ENCODE data around the gene PALM3.
"Not testable (repeated sequence)": the region's sequence is repeated elsewhere in the genome, so short reads cannot be mapped to it uniquely, and the experiment has no call there.

PALM3 gene

GRCh38 chr19:14028901-14029300, 33.0 kb downstream of the PALM3 start:
- DNase-seq: no peak
- Histone ChIP-seq H3K27ac (ENCODE audit: low read depth, low read length) (no peak overlapping the region), H3K18ac (ENCODE audit: low read length) (no peak overlapping the region), H2BK5ac (ENCODE audit: low read length) (no peak overlapping the region), H3K4ac (ENCODE audit: low read depth, low read length) (no peak overlapping the region), H3K36me3 (ENCODE audit: control insufficient read depth, insufficient read depth, low read length) (no peaks in the 10 kb centered on the region), H3K56ac (ENCODE audit: low read length) (no peak overlapping the region), H3K4me1 (ENCODE audit: control insufficient read depth, low read depth, low read length) (no peaks in the 10 kb centered on the region), H2BK120ac (ENCODE audit: low read depth, low read length) (no peak overlapping the region), H3K79me1 (ENCODE audit: low read length) (no peaks in the 10 kb centered on the region), H3K27me3 (ENCODE audit: insufficient read depth, low read length, poor library complexity) (no peaks in the 10 kb centered on the region), H3K4me2 (ENCODE audit: low read length) (no peak overlapping the region), H2AK5ac (ENCODE audit: low read length) (no peak overlapping the region), H3K4me3 (ENCODE audit: low read length) (no peak overlapping the region), H2BK15ac (replicated peaks; ENCODE audit: low read depth) (no peak overlapping the region), H3K79me2 (ENCODE audit: control insufficient read depth, insufficient read depth, low read length) (no peaks in the 10 kb centered on the region), H3K9ac (ENCODE audit: low read length) (no peak overlapping the region), H3K23ac (ENCODE audit: low read length) (no peak overlapping the region), H4K5ac (ENCODE audit: low read length) (no peak overlapping the region), H4K8ac (ENCODE audit: low read depth, low read length) (no peak overlapping the region)
- WGBS (ENCODE audit: extremely low coverage, insufficient coverage, low lambda C conversion rate): no CpG with 5 or more reads among the region's 4 CpGs

- Histone ChIP-seq H3K27ac (ENCODE audit: low read depth, low read length) (no peak within 1 kb of the TSS), H3K18ac (ENCODE audit: low read length) (no peak within 1 kb of the TSS), H3K23ac (ENCODE audit: low read length) (no peak within 1 kb of the TSS), H3K4me1 (ENCODE audit: control insufficient read depth, low read depth, low read length) (no peaks in the 10 kb centered on the region), H3K27me3 (ENCODE audit: insufficient read depth, low read length, poor library complexity) (no peaks in the 10 kb centered on the region), H3K4ac (ENCODE audit: low read depth, low read length) (no peak within 1 kb of the TSS), H2AK5ac (ENCODE audit: low read length) (no peak within 1 kb of the TSS), H3K79me1 (ENCODE audit: low read length) (no peaks in the 10 kb centered on the region), H3K4me3 (ENCODE audit: low read length) (no peak within 1 kb of the TSS), H2BK5ac (ENCODE audit: low read length) (no peak within 1 kb of the TSS), H4K8ac (ENCODE audit: low read depth, low read length) (no peak within 1 kb of the TSS), H4K5ac (ENCODE audit: low read length) (no peak within 1 kb of the TSS), H2BK15ac (replicated peaks; ENCODE audit: low read depth) (no peak within 1 kb of the TSS), H2BK120ac (ENCODE audit: low read depth, low read length) (no peak within 1 kb of the TSS), H3K36me3 (ENCODE audit: control insufficient read depth, insufficient read depth, low read length) (no peaks in the 10 kb centered on the region), H3K9ac (ENCODE audit: low read length) (no peak within 1 kb of the TSS), H3K79me2 (ENCODE audit: control insufficient read depth, insufficient read depth, low read length) (no peaks in the 10 kb centered on the region), H3K56ac (ENCODE audit: low read length) (no peak within 1 kb of the TSS), H3K4me2 (ENCODE audit: low read length) (no peak within 1 kb of the TSS)
- no CpG with 5 or more reads among the region's 24 CpGs for WGBS (ENCODE audit: extremely low coverage, insufficient coverage, low lambda C conversion rate)
- no peak for DNase-seq
Observed at GRCh38 chr19:14027856-14028450, 33.9 kb downstream of the PALM3 start, which contains the start of gene RLN3. Gene RLN3 (plus strand): TSS chr19:14028148. CDS start chr19:14028205, 57 bp downstream.

DNA sequence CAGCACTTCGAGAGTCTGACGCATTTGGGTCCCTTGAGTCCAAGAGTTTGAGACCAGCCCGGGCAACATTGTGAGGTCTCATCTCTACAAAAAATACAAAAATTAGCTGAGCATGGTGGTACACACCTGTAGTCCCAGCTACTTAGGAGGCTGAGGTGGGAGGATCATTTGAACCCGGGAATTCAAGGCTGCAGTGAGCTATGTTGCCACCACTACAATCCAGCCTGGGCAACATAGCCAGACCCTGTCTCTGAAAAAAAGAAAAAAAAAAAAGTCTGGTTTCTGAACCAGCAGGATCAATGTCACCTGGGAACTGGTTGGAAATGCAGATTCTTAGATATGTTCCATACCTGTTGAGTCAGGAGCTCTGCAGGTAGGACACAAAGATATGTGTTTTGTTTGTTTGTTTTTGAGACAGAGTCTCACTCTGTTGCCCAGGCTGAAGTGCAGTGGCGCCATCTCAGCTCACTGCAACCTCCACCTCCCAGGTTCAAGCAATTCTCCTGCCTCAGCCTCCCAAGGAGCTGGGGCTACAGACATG, 35.2 kb downstream of the PALM3 start:
- not testable (repeated sequence) for H3K79me1 ChIP-seq (ENCODE audit: low read length); H3K4me3 ChIP-seq (ENCODE audit: low read length); H2AK5ac ChIP-seq (ENCODE audit: low read length); H2BK5ac ChIP-seq (ENCODE audit: low read length); H3K27me3 ChIP-seq (ENCODE audit: insufficient read depth, low read length, poor library complexity); H3K4me2 ChIP-seq (ENCODE audit: low read length); H3K4me1 ChIP-seq (ENCODE audit: control insufficient read depth, low read depth, low read length); H3K23ac ChIP-seq (ENCODE audit: low read length); DNase-seq; H3K79me2 ChIP-seq (ENCODE audit: control insufficient read depth, insufficient read depth, low read length); H4K5ac ChIP-seq (ENCODE audit: low read length); H2BK15ac ChIP-seq (replicated peaks; ENCODE audit: low read depth); H3K36me3 ChIP-seq (ENCODE audit: control insufficient read depth, insufficient read depth, low read length); H3K4ac ChIP-seq (ENCODE audit: low read depth, low read length); H4K8ac ChIP-seq (ENCODE audit: low read depth, low read length); H3K9ac ChIP-seq (ENCODE audit: low read length); H3K56ac ChIP-seq (ENCODE audit: low read length); H3K27ac ChIP-seq (ENCODE audit: low read depth, low read length); H2BK120ac ChIP-seq (ENCODE audit: low read depth, low read length); H3K18ac ChIP-seq (ENCODE audit: low read length)
- no CpG with 5 or more reads among the region's 5 CpGs for WGBS (ENCODE audit: extremely low coverage, insufficient coverage, low lambda C conversion rate)

DNA sequence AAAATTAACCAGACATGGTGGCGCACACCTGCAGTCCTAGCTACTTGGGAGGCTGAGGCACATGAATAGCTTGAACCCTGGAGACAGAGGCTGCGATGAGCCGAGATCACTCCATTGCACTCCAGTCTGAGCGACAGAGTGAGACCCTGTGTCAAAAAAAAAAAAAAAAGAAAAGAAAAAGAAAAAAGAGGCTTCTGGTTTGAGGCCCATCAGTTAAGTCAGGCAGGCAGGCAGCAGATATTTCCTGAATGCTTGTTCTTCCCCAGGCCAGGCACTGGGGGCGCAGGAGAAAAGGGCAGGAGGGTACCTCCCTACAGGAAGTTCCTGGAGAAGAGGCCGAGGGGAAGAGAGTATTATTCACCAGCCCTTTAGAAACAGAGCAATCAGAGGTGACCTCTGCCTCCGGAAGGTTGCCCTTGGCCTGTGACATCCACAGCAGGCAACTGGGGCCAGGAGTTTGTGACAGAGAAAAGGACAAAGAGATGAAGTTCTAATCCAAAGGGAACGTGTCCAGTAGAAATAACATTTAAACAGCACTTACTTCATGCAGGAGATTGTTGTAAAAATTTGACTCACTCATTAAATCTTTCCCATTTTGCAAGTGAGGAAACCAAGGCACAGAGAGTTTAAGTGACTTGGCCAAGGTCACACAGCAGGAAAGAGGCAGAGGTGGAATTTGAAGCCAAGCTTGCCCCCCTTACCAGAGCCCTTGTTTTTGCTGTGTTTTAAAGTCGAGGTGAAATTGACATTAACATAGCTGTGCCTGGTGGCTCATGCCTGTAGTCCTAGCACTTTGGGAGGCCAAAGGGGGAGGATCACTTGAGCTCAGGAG, 38.3 kb downstream of the PALM3 start:
- H3K4me2 ChIP-seq (ENCODE audit: low read length): no peak overlapping the region
- H3K56ac ChIP-seq (ENCODE audit: low read length): peak overlapping the region; percentile 58
- no peak overlapping the region for H4K8ac ChIP-seq (ENCODE audit: low read depth, low read length)
- DNase-seq: peak; percentile 92
- no peaks in the 10 kb centered on the region for H3K79me1 ChIP-seq (ENCODE audit: low read length)
- no peak overlapping the region for H3K18ac ChIP-seq (ENCODE audit: low read length)
- H3K9ac ChIP-seq (ENCODE audit: low read length): no peak overlapping the region
- no peak overlapping the region for H3K23ac ChIP-seq (ENCODE audit: low read length)
- H2BK15ac ChIP-seq (replicated peaks; ENCODE audit: low read depth): no peak overlapping the region
- H3K27ac ChIP-seq (ENCODE audit: low read depth, low read length): no peak overlapping the region
- H3K4me3 ChIP-seq (ENCODE audit: low read length): no peak overlapping the region
- no peak overlapping the region for H2AK5ac ChIP-seq (ENCODE audit: low read length)
- H4K5ac ChIP-seq (ENCODE audit: low read length): no peak overlapping the region
- H3K27me3 ChIP-seq (ENCODE audit: insufficient read depth, low read length, poor library complexity): no peaks in the 10 kb centered on the region
- no peaks in the 10 kb centered on the region for H3K4me1 ChIP-seq (ENCODE audit: control insufficient read depth, low read depth, low read length)
- H3K79me2 ChIP-seq (ENCODE audit: control insufficient read depth, insufficient read depth, low read length): no peaks in the 10 kb centered on the region
- H2BK5ac ChIP-seq (ENCODE audit: low read length): no peak overlapping the region
- no peaks in the 10 kb centered on the region for H3K36me3 ChIP-seq (ENCODE audit: control insufficient read depth, insufficient read depth, low read length)
- H3K4ac ChIP-seq (ENCODE audit: low read depth, low read length): no peak overlapping the region
- no CpG with 5 or more reads among the region's 9 CpGs for WGBS (ENCODE audit: extremely low coverage, insufficient coverage, low lambda C conversion rate)
- no peak overlapping the region for H2BK120ac ChIP-seq (ENCODE audit: low read depth, low read length)

DNA sequence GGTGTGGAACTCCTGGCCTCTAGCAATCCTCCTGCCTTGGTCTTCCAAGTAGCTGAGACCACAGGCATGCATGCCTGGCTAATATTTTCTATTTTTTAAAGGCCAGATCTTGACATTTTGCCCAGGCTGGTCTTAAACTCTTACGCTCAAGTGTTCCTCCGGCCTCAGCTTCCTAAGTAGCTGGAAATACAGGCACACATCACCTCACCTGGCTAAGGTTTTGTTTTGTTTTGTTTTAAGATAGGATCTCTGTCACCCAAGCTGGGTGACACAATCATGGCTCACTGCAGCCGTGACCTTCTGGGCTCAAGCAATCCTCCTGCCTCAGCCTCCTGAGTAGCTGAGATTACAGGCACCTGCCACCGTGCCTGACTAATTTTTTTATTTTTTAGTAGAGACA, 39.4 kb downstream of the PALM3 start:
- no peak for DNase-seq
- no peak overlapping the region for H3K56ac ChIP-seq (ENCODE audit: low read length)
- H3K9ac ChIP-seq (ENCODE audit: low read length): no peak overlapping the region
- H3K79me2 ChIP-seq (ENCODE audit: control insufficient read depth, insufficient read depth, low read length): no peaks in the 10 kb centered on the region
- no peak overlapping the region for H3K27ac ChIP-seq (ENCODE audit: low read depth, low read length)
- H3K18ac ChIP-seq (ENCODE audit: low read length): no peak overlapping the region
- H3K23ac ChIP-seq (ENCODE audit: low read length): no peak overlapping the region
- no peak overlapping the region for H3K4me2 ChIP-seq (ENCODE audit: low read length)
- no peak overlapping the region for H2BK15ac ChIP-seq (replicated peaks; ENCODE audit: low read depth)
- H3K36me3 ChIP-seq (ENCODE audit: control insufficient read depth, insufficient read depth, low read length): no peaks in the 10 kb centered on the region
- no peak overlapping the region for H3K4ac ChIP-seq (ENCODE audit: low read depth, low read length)
- WGBS (ENCODE audit: extremely low coverage, insufficient coverage, low lambda C conversion rate): no CpG with 5 or more reads among the region's 4 CpGs
- H3K4me1 ChIP-seq (ENCODE audit: control insufficient read depth, low read depth, low read length): no peaks in the 10 kb centered on the region
- H2AK5ac ChIP-seq (ENCODE audit: low read length): no peak overlapping the region
- no peak overlapping the region for H3K4me3 ChIP-seq (ENCODE audit: low read length)
- H2BK5ac ChIP-seq (ENCODE audit: low read length): no peak overlapping the region
- no peaks in the 10 kb centered on the region for H3K27me3 ChIP-seq (ENCODE audit: insufficient read depth, low read length, poor library complexity)
- no peak overlapping the region for H2BK120ac ChIP-seq (ENCODE audit: low read depth, low read length)
- H4K8ac ChIP-seq (ENCODE audit: low read depth, low read length): no peak overlapping the region
- H4K5ac ChIP-seq (ENCODE audit: low read length): no peak overlapping the region
- H3K79me1 ChIP-seq (ENCODE audit: low read length): no peaks in the 10 kb centered on the region
